DOHH2 (cell line): ENCODE results near the gene ATG2B.

Experiments used
- H3F3A ChIP-seq: fragments of 200-600 bp; sonication (generic), shearing (Covaris generic); 2 replicates; pipeline ENCODE4 v1.6.0; 2016; ENCODE audit warnings: antibody characterized with exemption, mild to moderate bottlenecking; ENCODE audit not compliant: control insufficient read depth, insufficient read depth
- H3K27ac ChIP-seq: fragments of 200-600 bp; sonication (generic); 2 replicates; pipeline ENCODE4 v1.5.1; 2014; ENCODE audit warnings: low read depth, mild to moderate bottlenecking, low read length, moderate library complexity
- H3K27me3 ChIP-seq: fragments of 200-600 bp; sonication (generic); 2 replicates; pipeline ENCODE4 v1.6.1; 2014; ENCODE audit warnings: mild to moderate bottlenecking, low read length, mixed read lengths; ENCODE audit not compliant: control insufficient read depth
- H3K36me3 ChIP-seq: fragments of 200-600 bp; sonication (generic); 2 replicates; pipeline ENCODE4 v1.6.1; 2014; ENCODE audit warnings: mild to moderate bottlenecking, low read length, moderate library complexity, mixed read lengths; ENCODE audit not compliant: control insufficient read depth
- H3K4me1 ChIP-seq: fragments of 200-600 bp; sonication (generic); 2 replicates; pipeline ENCODE4 v1.6.1; 2014; ENCODE audit warnings: mild to moderate bottlenecking, low read length, mixed read lengths; ENCODE audit not compliant: control insufficient read depth
- H3K4me2 ChIP-seq: fragments of 200-600 bp; sonication (generic); 2 replicates; pipeline ENCODE4 v1.6.0; 2014; ENCODE audit warnings: mild to moderate bottlenecking, low read length, moderate library complexity
- H3K4me3 ChIP-seq: fragments of 200-600 bp; sonication (generic); 2 replicates; pipeline ENCODE4 v1.5.1; 2014; ENCODE audit warnings: mild to moderate bottlenecking, low read length, mixed read lengths
- H3K79me2 ChIP-seq: fragments of 200-600 bp; sonication (generic); 2 replicates; pipeline ENCODE4 v1.6.1; 2014; ENCODE audit warnings: mild to moderate bottlenecking, low read length, mixed read lengths; ENCODE audit not compliant: control insufficient read depth
- H3K9me2 ChIP-seq: fragments of 200-600 bp; sonication (generic); replicated peaks from 2 replicates; pipeline ENCODE4 v1.6.1; 2014; ENCODE audit warnings: mild to moderate bottlenecking, low read length, mixed read lengths; ENCODE audit not compliant: control insufficient read depth
- H3K9me3 ChIP-seq: fragments of 200-600 bp; sonication (generic); 2 replicates; pipeline ENCODE4 v1.6.1; 2014; ENCODE audit warnings: antibody characterized with exemption, low read length, mixed read lengths; ENCODE audit not compliant: control insufficient read depth, insufficient read depth
- H4K20me1 ChIP-seq: fragments of 200-600 bp; sonication (generic); 2 replicates; pipeline ENCODE4 v1.6.0; 2014; ENCODE audit warnings: low read depth, mild to moderate bottlenecking, antibody characterized with exemption, low read length, moderate library complexity; ENCODE audit not compliant: control insufficient read depth, insufficient read depth
- EZH2phosphoT487 ChIP-seq: fragments of 200-600 bp; sonication (generic); IDR thresholded peaks from 2 replicates; pipeline ENCODE4 v1.6.1; 2017; ENCODE audit warnings: borderline replicate concordance, mild to moderate bottlenecking, antibody characterized with exemption, low read length, moderate library complexity, mixed read lengths
- TF ChIP-seq, protein P1 (sequence below): fragments of 200-600 bp; sonication (generic); IDR thresholded peaks from one replicate; pipeline ENCODE4 v1.5.1; 2014; ENCODE audit warnings: antibody characterized with exemption, mild to moderate bottlenecking, low read depth, low read length; ENCODE audit not compliant: poor library complexity, severe bottlenecking

The ATG2B gene

DNA sequence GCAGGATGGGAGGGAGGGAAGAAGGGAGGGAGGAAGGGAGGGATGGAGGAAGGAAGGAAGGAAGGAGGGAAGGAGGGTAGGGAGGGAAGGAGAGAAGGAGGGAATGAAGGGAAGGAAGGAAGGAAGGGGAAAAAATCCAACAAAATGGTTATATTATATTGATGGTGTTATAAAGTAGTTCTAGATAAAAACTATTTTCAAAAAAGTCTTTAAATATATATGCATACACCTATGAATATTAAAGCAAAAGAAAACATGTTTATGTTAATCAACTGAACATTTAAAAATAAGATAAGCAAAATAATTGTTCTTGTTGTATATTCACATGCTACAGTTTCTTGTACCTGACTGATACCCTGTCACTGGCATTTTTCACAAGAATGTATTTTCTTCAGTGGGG is 105.2 kb downstream of the ATG2B start:
- Histone ChIP-seq H3K9me2 (no peaks in the 10 kb centered on the region), H3K4me3 (no peak overlapping the region), H3K4me2 (no peak overlapping the region), H3K27me3 (peaks cover 15% of the 10 kb centered on the region), H3K9me3 (no peaks in the 10 kb centered on the region), H3K4me1 (no peaks in the 10 kb centered on the region), H3K79me2 (no peaks in the 10 kb centered on the region), H3K27ac (no peak overlapping the region), H3F3A (no peaks in the 10 kb centered on the region), H3K36me3 (no peaks in the 10 kb centered on the region), H4K20me1 (no peaks in the 10 kb centered on the region)
- TF ChIP-seq, protein P1, sequence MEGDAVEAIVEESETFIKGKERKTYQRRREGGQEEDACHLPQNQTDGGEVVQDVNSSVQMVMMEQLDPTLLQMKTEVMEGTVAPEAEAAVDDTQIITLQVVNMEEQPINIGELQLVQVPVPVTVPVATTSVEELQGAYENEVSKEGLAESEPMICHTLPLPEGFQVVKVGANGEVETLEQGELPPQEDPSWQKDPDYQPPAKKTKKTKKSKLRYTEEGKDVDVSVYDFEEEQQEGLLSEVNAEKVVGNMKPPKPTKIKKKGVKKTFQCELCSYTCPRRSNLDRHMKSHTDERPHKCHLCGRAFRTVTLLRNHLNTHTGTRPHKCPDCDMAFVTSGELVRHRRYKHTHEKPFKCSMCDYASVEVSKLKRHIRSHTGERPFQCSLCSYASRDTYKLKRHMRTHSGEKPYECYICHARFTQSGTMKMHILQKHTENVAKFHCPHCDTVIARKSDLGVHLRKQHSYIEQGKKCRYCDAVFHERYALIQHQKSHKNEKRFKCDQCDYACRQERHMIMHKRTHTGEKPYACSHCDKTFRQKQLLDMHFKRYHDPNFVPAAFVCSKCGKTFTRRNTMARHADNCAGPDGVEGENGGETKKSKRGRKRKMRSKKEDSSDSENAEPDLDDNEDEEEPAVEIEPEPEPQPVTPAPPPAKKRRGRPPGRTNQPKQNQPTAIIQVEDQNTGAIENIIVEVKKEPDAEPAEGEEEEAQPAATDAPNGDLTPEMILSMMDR: no peak
- no peak for TF ChIP-seq EZH2phosphoT487

DNA sequence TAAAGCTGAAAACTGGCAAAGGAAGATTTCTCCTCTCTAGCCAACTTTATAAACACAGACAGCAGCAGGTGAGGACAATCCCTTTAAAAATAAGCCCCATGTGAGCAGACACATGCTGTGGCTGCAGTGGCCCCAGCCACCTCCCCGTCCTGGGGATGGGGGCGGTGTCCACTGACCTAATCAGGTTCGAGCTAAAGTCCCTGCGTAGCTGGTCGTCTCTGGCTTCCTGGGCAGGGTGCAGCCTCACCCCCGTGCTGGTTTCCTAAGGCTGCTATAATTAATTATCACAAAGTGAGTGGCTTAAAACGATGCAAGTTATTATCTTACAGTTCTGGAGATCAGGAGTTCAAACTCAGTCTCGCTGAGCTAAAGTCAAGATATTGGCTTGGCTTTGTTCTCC is 106.1 kb downstream of the ATG2B start:
- Histone ChIP-seq H3K9me3 (no peaks in the 10 kb centered on the region), H3F3A (no peaks in the 10 kb centered on the region), H3K36me3 (no peaks in the 10 kb centered on the region), H4K20me1 (no peaks in the 10 kb centered on the region), H3K4me2 (no peak overlapping the region), H3K27ac (no peak overlapping the region), H3K27me3 (peaks cover 15% of the 10 kb centered on the region), H3K4me3 (no peak overlapping the region), H3K4me1 (no peaks in the 10 kb centered on the region), H3K79me2 (no peaks in the 10 kb centered on the region), H3K9me2 (no peaks in the 10 kb centered on the region)
- TF ChIP-seq, protein P1: no peak
- TF ChIP-seq EZH2phosphoT487: no peak

DNA sequence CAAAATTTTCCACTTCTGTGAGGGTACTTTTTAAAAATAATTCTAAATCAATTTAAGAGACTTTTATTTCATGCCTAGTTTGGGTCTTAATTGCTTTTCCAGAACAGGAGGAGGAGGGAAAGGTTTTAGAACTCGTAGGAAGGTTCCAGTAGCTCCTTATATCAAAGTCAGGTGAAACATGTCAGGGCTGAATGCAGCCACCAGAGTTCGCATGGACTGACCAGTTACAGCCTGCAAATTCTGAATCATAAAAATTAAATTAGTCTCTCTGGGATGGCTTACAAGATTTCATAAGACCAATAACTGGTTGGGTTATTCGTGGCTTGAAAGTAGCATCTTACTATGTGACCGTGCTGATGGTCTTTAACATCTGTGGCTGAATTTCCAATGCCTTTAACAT is 106.7 kb downstream of the ATG2B start:
- Histone ChIP-seq H3K4me3 (no peak overlapping the region), H3K27me3 (peaks cover 13% of the 10 kb centered on the region), H3K36me3 (no peaks in the 10 kb centered on the region), H3K27ac (no peak overlapping the region), H3K9me3 (no peaks in the 10 kb centered on the region), H3K4me1 (no peaks in the 10 kb centered on the region), H3F3A (no peaks in the 10 kb centered on the region), H4K20me1 (no peaks in the 10 kb centered on the region), H3K4me2 (no peak overlapping the region), H3K9me2 (no peaks in the 10 kb centered on the region), H3K79me2 (no peaks in the 10 kb centered on the region)
- TF ChIP-seq EZH2phosphoT487: no peak
- TF ChIP-seq, protein P1: no peak
